DOHH2 (cell line): ENCODE data around the gene GAB1.

Experiments used
- H3F3A ChIP-seq: fragments of 200-600 bp; sonication (generic), shearing (Covaris generic); 2 replicates; pipeline ENCODE4 v1.6.0; 2016; ENCODE audit warnings: antibody characterized with exemption, mild to moderate bottlenecking; ENCODE audit not compliant: control insufficient read depth, insufficient read depth
- H3K27ac ChIP-seq: fragments of 200-600 bp; sonication (generic); 2 replicates; pipeline ENCODE4 v1.5.1; 2014; ENCODE audit warnings: low read depth, mild to moderate bottlenecking, low read length, moderate library complexity
- H3K27me3 ChIP-seq: fragments of 200-600 bp; sonication (generic); 2 replicates; pipeline ENCODE4 v1.6.1; 2014; ENCODE audit warnings: mild to moderate bottlenecking, low read length, mixed read lengths; ENCODE audit not compliant: control insufficient read depth
- H3K36me3 ChIP-seq: fragments of 200-600 bp; sonication (generic); 2 replicates; pipeline ENCODE4 v1.6.1; 2014; ENCODE audit warnings: mild to moderate bottlenecking, low read length, moderate library complexity, mixed read lengths; ENCODE audit not compliant: control insufficient read depth
- H3K4me1 ChIP-seq: fragments of 200-600 bp; sonication (generic); 2 replicates; pipeline ENCODE4 v1.6.1; 2014; ENCODE audit warnings: mild to moderate bottlenecking, low read length, mixed read lengths; ENCODE audit not compliant: control insufficient read depth
- H3K4me2 ChIP-seq: fragments of 200-600 bp; sonication (generic); 2 replicates; pipeline ENCODE4 v1.6.0; 2014; ENCODE audit warnings: mild to moderate bottlenecking, low read length, moderate library complexity
- H3K4me3 ChIP-seq: fragments of 200-600 bp; sonication (generic); 2 replicates; pipeline ENCODE4 v1.5.1; 2014; ENCODE audit warnings: mild to moderate bottlenecking, low read length, mixed read lengths
- H3K79me2 ChIP-seq: fragments of 200-600 bp; sonication (generic); 2 replicates; pipeline ENCODE4 v1.6.1; 2014; ENCODE audit warnings: mild to moderate bottlenecking, low read length, mixed read lengths; ENCODE audit not compliant: control insufficient read depth
- H3K9me2 ChIP-seq: fragments of 200-600 bp; sonication (generic); replicated peaks from 2 replicates; pipeline ENCODE4 v1.6.1; 2014; ENCODE audit warnings: mild to moderate bottlenecking, low read length, mixed read lengths; ENCODE audit not compliant: control insufficient read depth
- H3K9me3 ChIP-seq: fragments of 200-600 bp; sonication (generic); 2 replicates; pipeline ENCODE4 v1.6.1; 2014; ENCODE audit warnings: antibody characterized with exemption, low read length, mixed read lengths; ENCODE audit not compliant: control insufficient read depth, insufficient read depth
- H4K20me1 ChIP-seq: fragments of 200-600 bp; sonication (generic); 2 replicates; pipeline ENCODE4 v1.6.0; 2014; ENCODE audit warnings: low read depth, mild to moderate bottlenecking, antibody characterized with exemption, low read length, moderate library complexity; ENCODE audit not compliant: control insufficient read depth, insufficient read depth
- CTCF ChIP-seq: fragments of 200-600 bp; sonication (generic); IDR thresholded peaks from one replicate; pipeline ENCODE4 v1.5.1; 2014; ENCODE audit warnings: antibody characterized with exemption, mild to moderate bottlenecking, low read depth, low read length; ENCODE audit not compliant: poor library complexity, severe bottlenecking
- EZH2phosphoT487 ChIP-seq: fragments of 200-600 bp; sonication (generic); IDR thresholded peaks from 2 replicates; pipeline ENCODE4 v1.6.1; 2017; ENCODE audit warnings: borderline replicate concordance, mild to moderate bottlenecking, antibody characterized with exemption, low read length, moderate library complexity, mixed read lengths

Gene GAB1

GRCh38 chr4:143337600-143338287, 1.1 kb downstream of the GAB1 start:
- no peak for TF ChIP-seq EZH2phosphoT487
- no peak for TF ChIP-seq CTCF
- Histone ChIP-seq H3K79me2 (peaks cover 54% of the 10 kb centered on the region), H3K27ac (no peak overlapping the region), H3K9me3 (no peaks in the 10 kb centered on the region), H3F3A (peaks cover 10% of the 10 kb centered on the region), H3K36me3 (no peaks in the 10 kb centered on the region; the same call in 1 of the 2 replicates), H3K4me3 (peak overlapping the region; percentile 95), H3K9me2 (no peaks in the 10 kb centered on the region), H3K27me3 (peaks cover 7% of the 10 kb centered on the region), H4K20me1 (no peaks in the 10 kb centered on the region), H3K4me2 (peak overlapping the region; percentile 92), H3K4me1 (peaks cover 30% of the 10 kb centered on the region)

GRCh38 chr4:143338313-143338712, 1.6 kb downstream of the GAB1 start:
- H3K27me3 ChIP-seq, result peaks cover 7% of the 10 kb centered on the region
- H3K4me3 ChIP-seq, result peak overlapping the region; percentile 95
- H3K4me2 ChIP-seq, result peak overlapping the region; percentile 92
- peaks cover 6% of the 10 kb centered on the region; the same call in 1 of the 2 replicates for H3F3A ChIP-seq
- H3K36me3 ChIP-seq, result no peaks in the 10 kb centered on the region; the same call in 1 of the 2 replicates
- H3K27ac ChIP-seq, result no peak overlapping the region
- no peaks in the 10 kb centered on the region for H4K20me1 ChIP-seq
- H3K79me2 ChIP-seq, result peaks cover 54% of the 10 kb centered on the region
- no peaks in the 10 kb centered on the region for H3K9me2 ChIP-seq
- TF ChIP-seq CTCF (no peak), EZH2phosphoT487 (no peak)
- H3K4me1 ChIP-seq, result peaks cover 30% of the 10 kb centered on the region
- H3K9me3 ChIP-seq, result no peaks in the 10 kb centered on the region

GRCh38 chr4:143339497-143339896, 2.8 kb downstream of the GAB1 start:
- H3K36me3 ChIP-seq, result no peaks in the 10 kb centered on the region; the same call in 1 of the 2 replicates
- H3K79me2 ChIP-seq, result peaks cover 54% of the 10 kb centered on the region
- H3K4me2 ChIP-seq, result peak overlapping the region; percentile 13; the same call in 1 of the 2 replicates
- no peak overlapping the region for H3K27ac ChIP-seq
- peaks cover 36% of the 10 kb centered on the region for H3K4me1 ChIP-seq
- H3K9me3 ChIP-seq, result no peaks in the 10 kb centered on the region
- no peaks in the 10 kb centered on the region for H4K20me1 ChIP-seq
- TF ChIP-seq CTCF (no peak), EZH2phosphoT487 (no peak)
- H3K9me2 ChIP-seq, result no peaks in the 10 kb centered on the region
- no peak overlapping the region for H3K4me3 ChIP-seq
- H3F3A ChIP-seq, result peaks cover 6% of the 10 kb centered on the region; the same call in 1 of the 2 replicates
- H3K27me3 ChIP-seq, result peaks cover 7% of the 10 kb centered on the region
